Trophoblast cell (in vitro differentiated cells and primary cell): ENCODE results near the gene CACNA2D3.

Experiments
- DNase-seq, 2 donors: peaks; one replicate each; pipeline ENCODE4 v3.0.0-alpha.2; 2016
- H2AFZ ChIP-seq: 2 replicates; pipeline ENCODE4 v1.6.1; 2013; ENCODE audit warnings: low read length, moderate library complexity, mild to moderate bottlenecking; ENCODE audit not compliant: insufficient read depth, poor library complexity
- H2AK5ac ChIP-seq: 2 replicates; pipeline ENCODE4 v1.6.1; 2013; ENCODE audit warnings: mild to moderate bottlenecking, low read length
- H2BK120ac ChIP-seq: 2 replicates; pipeline ENCODE4 v1.6.1; 2013; ENCODE audit warnings: low read length, mild to moderate bottlenecking, moderate library complexity; ENCODE audit not compliant: insufficient read depth, poor library complexity
- H2BK12ac ChIP-seq: 2 replicates; pipeline ENCODE4 v1.6.1; 2013; ENCODE audit warnings: mild to moderate bottlenecking, low read length, moderate library complexity
- H2BK5ac ChIP-seq: 2 replicates; pipeline ENCODE4 v1.6.1; 2013; ENCODE audit warnings: low read length, low read depth, moderate library complexity, mild to moderate bottlenecking; ENCODE audit not compliant: poor library complexity
- H3K14ac ChIP-seq: 2 replicates; pipeline ENCODE4 v1.6.1; 2013; ENCODE audit warnings: mild to moderate bottlenecking, low read length
- H3K18ac ChIP-seq: 2 replicates; pipeline ENCODE4 v1.6.1; 2013; ENCODE audit warnings: mild to moderate bottlenecking, low read length
- H3K23ac ChIP-seq: 2 replicates; pipeline ENCODE4 v1.6.1; 2013; ENCODE audit warnings: low read length
- H3K27ac ChIP-seq: 2 replicates; pipeline ENCODE4 v1.5.1; 2013; ENCODE audit warnings: low read depth, mild to moderate bottlenecking, inconsistent platforms, low read length, moderate library complexity
- H3K27me3 ChIP-seq: 2 replicates; pipeline ENCODE4 v1.6.1; 2013; ENCODE audit warnings: inconsistent platforms, mild to moderate bottlenecking, low read length, moderate library complexity; ENCODE audit not compliant: insufficient read depth
- H3K36me3 ChIP-seq, 2 experiments: 1 replicate in 1 of 2; 2 replicates in 1 of 2; pipeline ENCODE4 v1.6.1; 2013; ENCODE audit warnings: low read length in 2 of 2, mild to moderate bottlenecking in 2 of 2, moderate library complexity in 1 of 2; ENCODE audit not compliant: insufficient read depth in 2 of 2, control insufficient read depth in 1 of 2
- H3K4ac ChIP-seq: 2 replicates; pipeline ENCODE4 v1.6.1; 2013; ENCODE audit warnings: low read depth, mild to moderate bottlenecking, low read length, moderate library complexity
- H3K4me1 ChIP-seq, 2 experiments: 1 replicate in 1 of 2; 2 replicates in 1 of 2; pipeline ENCODE4 v1.6.1; 2013; ENCODE audit warnings: low read length in 2 of 2, mild to moderate bottlenecking in 2 of 2, moderate library complexity in 1 of 2; ENCODE audit not compliant: insufficient read depth in 2 of 2, control insufficient read depth in 1 of 2
- H3K4me2 ChIP-seq: 2 replicates; pipeline ENCODE4 v1.6.1; 2013; ENCODE audit warnings: inconsistent platforms, mild to moderate bottlenecking, low read length, moderate library complexity
- H3K4me3 ChIP-seq: 2 replicates; pipeline ENCODE4 v1.5.1; 2013; ENCODE audit warnings: mild to moderate bottlenecking, low read depth, low read length, inconsistent platforms
- H3K79me1 ChIP-seq: one replicate; pipeline ENCODE4 v1.6.1; 2013; ENCODE audit warnings: low read length
- H3K79me2 ChIP-seq: 2 replicates; pipeline ENCODE4 v1.6.1; 2013; ENCODE audit warnings: low read length, mild to moderate bottlenecking; ENCODE audit not compliant: control insufficient read depth, insufficient read depth, poor library complexity
- H3K9ac ChIP-seq: 2 replicates; pipeline ENCODE4 v1.6.1; 2013; ENCODE audit warnings: mild to moderate bottlenecking, low read length
- H3K9me3 ChIP-seq: 2 replicates; pipeline ENCODE4 v1.6.1; 2013; ENCODE audit warnings: low read depth, mild to moderate bottlenecking, control low read depth, inconsistent platforms, low read length; ENCODE audit not compliant: insufficient read depth
- H4K12ac ChIP-seq: 2 replicates; pipeline ENCODE4 v1.6.1; 2013; ENCODE audit warnings: low read depth, mild to moderate bottlenecking, low read length, moderate library complexity
- H4K8ac ChIP-seq: 2 replicates; pipeline ENCODE4 v1.6.1; 2013; ENCODE audit warnings: low read depth, mild to moderate bottlenecking, low read length, moderate library complexity
- H4K91ac ChIP-seq: one replicate; pipeline ENCODE4 v1.6.1; 2013; ENCODE audit warnings: low read depth, mild to moderate bottlenecking, low read length, moderate library complexity
- WGBS: extraction: QIAGEN DNeasy Blood & Tissue Kit; methylation state at CpG from one replicate; pipeline ENCODE4 v1.1.7; 2013; ENCODE audit warnings: missing lambda C conversion rate; ENCODE audit not compliant: insufficient read length, insufficient coverage; ENCODE audit errors: extremely low coverage; 5-methylcytosine and 5-hydroxymethylcytosine counted together

CACNA2D3 gene

GRCh38 chr3:54772746-54773145 lies 650.4 kb downstream of the CACNA2D3 start:
- no CpG with 5 or more reads among the region's 2 CpGs for WGBS
- no peak overlapping the region for H3K9ac ChIP-seq
- H3K18ac ChIP-seq, result no peak overlapping the region
- no peak overlapping the region for H2BK12ac ChIP-seq
- H2AK5ac ChIP-seq, result no peak overlapping the region
- no peak overlapping the region for H4K12ac ChIP-seq
- no peaks in the 10 kb centered on the region for H3K36me3 ChIP-seq
- no peak overlapping the region for H3K23ac ChIP-seq
- H2AFZ ChIP-seq, result no peak overlapping the region
- H3K14ac ChIP-seq, result no peak overlapping the region
- H4K91ac ChIP-seq, result no peak overlapping the region
- H2BK5ac ChIP-seq, result no peak overlapping the region
- peak overlapping the region; percentile 27 for H3K27ac ChIP-seq
- peaks cover 9 to 18% of the 10 kb centered on the region in 2 experiments for H3K4me1 ChIP-seq
- no peaks in the 10 kb centered on the region for H3K79me2 ChIP-seq
- H4K8ac ChIP-seq, result no peak overlapping the region
- DNase-seq, result peak; percentile 51 to 74
- H3K79me1 ChIP-seq, result peaks cover 8% of the 10 kb centered on the region
- peak overlapping the region; percentile 4 for H3K4me2 ChIP-seq
- H3K9me3 ChIP-seq, result no peaks in the 10 kb centered on the region
- no peak overlapping the region for H2BK120ac ChIP-seq
- no peak overlapping the region for H3K4ac ChIP-seq
- no peaks in the 10 kb centered on the region for H3K27me3 ChIP-seq
- H3K4me3 ChIP-seq, result no peak overlapping the region

- Histone ChIP-seq H2BK5ac (no peak overlapping the region), H2AK5ac (no peak overlapping the region), H3K23ac (no peak overlapping the region), H3K9me3 (no peaks in the 10 kb centered on the region), H3K9ac (no peak overlapping the region), H3K4me1 (peaks cover 9 to 18% of the 10 kb centered on the region in 2 experiments), H3K27me3 (no peaks in the 10 kb centered on the region), H4K12ac (no peak overlapping the region), H2AFZ (no peak overlapping the region), H3K4me2 (peak overlapping the region; percentile 4), H3K79me2 (no peaks in the 10 kb centered on the region), H3K4me3 (no peak overlapping the region), H2BK12ac (no peak overlapping the region), H3K79me1 (peaks cover 8% of the 10 kb centered on the region), H4K8ac (no peak overlapping the region), H4K91ac (no peak overlapping the region), H3K4ac (no peak overlapping the region), H3K14ac (no peak overlapping the region), H3K18ac (no peak overlapping the region), H3K27ac (peak overlapping the region; percentile 27), H3K36me3 (no peaks in the 10 kb centered on the region), H2BK120ac (peak overlapping the region; percentile 18)
- peak in 1 of 2 donors; percentile 7 for DNase-seq
- no CpG with 5 or more reads among the region's 4 CpGs for WGBS
Observed at GRCh38 chr3:54773271-54773670, 650.9 kb downstream of the CACNA2D3 start.

GRCh38 chr3:54776601-54777000 lies 654.2 kb downstream of the CACNA2D3 start:
- Histone ChIP-seq H3K18ac (no peak overlapping the region), H3K9ac (no peak overlapping the region), H3K23ac (no peak overlapping the region), H2BK12ac (peak overlapping the region; percentile 15), H3K14ac (no peak overlapping the region), H3K4ac (no peak overlapping the region), H3K4me1 (peaks cover 1 to 12% of the 10 kb centered on the region in 2 experiments), H2BK5ac (no peak overlapping the region), H2AFZ (no peak overlapping the region), H4K8ac (no peak overlapping the region), H3K9me3 (no peaks in the 10 kb centered on the region), H3K36me3 (no peaks in the 10 kb centered on the region), H4K91ac (no peak overlapping the region), H3K27ac (no peak overlapping the region), H4K12ac (no peak overlapping the region), H3K79me1 (no peaks in the 10 kb centered on the region), H2AK5ac (no peak overlapping the region), H3K79me2 (no peaks in the 10 kb centered on the region), H2BK120ac (no peak overlapping the region), H3K27me3 (no peaks in the 10 kb centered on the region), H3K4me3 (no peak overlapping the region), H3K4me2 (no peak overlapping the region)
- DNase-seq, result no peak
- WGBS, result no CpG with 5 or more reads among the region's 2 CpGs

GRCh38 chr3:54777141-54777540 lies 654.8 kb downstream of the CACNA2D3 start:
- Histone ChIP-seq H3K4me2 (no peak overlapping the region), H2AFZ (no peak overlapping the region), H2BK120ac (no peak overlapping the region), H3K36me3 (no peaks in the 10 kb centered on the region), H2AK5ac (no peak overlapping the region), H2BK5ac (no peak overlapping the region), H3K79me1 (no peaks in the 10 kb centered on the region), H3K27ac (no peak overlapping the region), H3K4me3 (no peak overlapping the region), H4K91ac (no peak overlapping the region), H3K23ac (no peak overlapping the region), H3K27me3 (no peaks in the 10 kb centered on the region), H3K4ac (no peak overlapping the region), H4K12ac (no peak overlapping the region), H3K4me1 (peaks cover 0 to 10% of the 10 kb centered on the region in 2 experiments), H3K14ac (no peak overlapping the region), H3K79me2 (no peaks in the 10 kb centered on the region), H3K18ac (no peak overlapping the region), H2BK12ac (no peak overlapping the region), H4K8ac (no peak overlapping the region), H3K9ac (no peak overlapping the region), H3K9me3 (no peaks in the 10 kb centered on the region)
- DNase-seq, result no peak
- no CpG with 5 or more reads among the region's 2 CpGs for WGBS
